Measurements from ENCODE around the gene IMP4.

Gene IMP4

GRCh38 chr2:130342020-130342532 is 621 bp upstream of the IMP4 start:
- 0 out of 2 replicates have a peak, but pooled peaks cover 3% of the 10 kb centered on the region for H3K36me3 ChIP-seq (ENCODE audit: low read length)
- H3K27me3 ChIP-seq (ENCODE audit: low read length), result no peaks in the 10 kb centered on the region
- peak overlapping the region; percentile 87 for H3K4me2 ChIP-seq (ENCODE audit: low read depth, low read length, poor library complexity, severe bottlenecking)
- peak overlapping the region; percentile 82 for H3K27ac ChIP-seq (ENCODE audit: low read depth, low read length)
- peaks cover 5% of the 10 kb centered on the region; the same call in 1 of the 2 replicates for H3F3A ChIP-seq (ENCODE audit: insufficient read depth)
- no peaks in the 10 kb centered on the region for H4K20me1 ChIP-seq (ENCODE audit: low read depth, low read length)
- H2AFZ ChIP-seq (ENCODE audit: low read depth, low read length, severe bottlenecking), result peak overlapping the region; percentile 87
- H3K9me2 ChIP-seq (replicated peaks; ENCODE audit: insufficient read depth, low read length), result no peaks in the 10 kb centered on the region
- H3K79me2 ChIP-seq (ENCODE audit: insufficient read depth, low read length), result peaks cover 24% of the 10 kb centered on the region
- no peaks in the 10 kb centered on the region for H3K9me3 ChIP-seq (ENCODE audit: insufficient read depth, low read length)
- H3K4me3 ChIP-seq (ENCODE audit: insufficient read depth, low read length, poor library complexity, severe bottlenecking), result peak overlapping the region; percentile 67
- TF ChIP-seq CTCF (IDR thresholded peaks at IDR 0.05; ENCODE audit: insufficient read depth, low read length, poor library complexity, severe bottlenecking), result no peak
- no peak for TF ChIP-seq EZH2phosphoT487 (conservative IDR thresholded peaks at IDR 0.05; ENCODE audit: low read length)
- peak overlapping the region; percentile 76 for H3K9ac ChIP-seq (ENCODE audit: low read length)

GRCh38 chr2:130344578-130344977 is 1.9 kb downstream of the IMP4 start:
- peak overlapping the region; percentile 77 for H3K4me2 ChIP-seq (ENCODE audit: low read depth, low read length, poor library complexity, severe bottlenecking)
- no peaks in the 10 kb centered on the region for H3K9me3 ChIP-seq (ENCODE audit: insufficient read depth, low read length)
- TF ChIP-seq CTCF (IDR thresholded peaks at IDR 0.05; ENCODE audit: insufficient read depth, low read length, poor library complexity, severe bottlenecking) (no peak), EZH2phosphoT487 (conservative IDR thresholded peaks at IDR 0.05; ENCODE audit: low read length) (no peak)
- peak overlapping the region; percentile 82 for H3K27ac ChIP-seq (ENCODE audit: low read depth, low read length)
- no peaks in the 10 kb centered on the region for H4K20me1 ChIP-seq (ENCODE audit: low read depth, low read length)
- H3F3A ChIP-seq (ENCODE audit: insufficient read depth), result peaks cover 17% of the 10 kb centered on the region
- peak overlapping the region; percentile 67 for H3K4me3 ChIP-seq (ENCODE audit: insufficient read depth, low read length, poor library complexity, severe bottlenecking)
- peak overlapping the region; percentile 76 for H3K9ac ChIP-seq (ENCODE audit: low read length)
- H2AFZ ChIP-seq (ENCODE audit: low read depth, low read length, severe bottlenecking), result no peak overlapping the region
- no peaks in the 10 kb centered on the region for H3K27me3 ChIP-seq (ENCODE audit: low read length)
- no peaks in the 10 kb centered on the region for H3K9me2 ChIP-seq (replicated peaks; ENCODE audit: insufficient read depth, low read length)
- peaks cover 15% of the 10 kb centered on the region for H3K36me3 ChIP-seq (ENCODE audit: low read length)
- peaks cover 39% of the 10 kb centered on the region for H3K79me2 ChIP-seq (ENCODE audit: insufficient read depth, low read length)

GRCh38 chr2:130345091-130345490 is 2.4 kb downstream of the IMP4 start:
- peaks cover 17% of the 10 kb centered on the region for H3F3A ChIP-seq (ENCODE audit: insufficient read depth)
- H3K36me3 ChIP-seq (ENCODE audit: low read length), result peaks cover 17% of the 10 kb centered on the region
- no peaks in the 10 kb centered on the region for H3K9me3 ChIP-seq (ENCODE audit: insufficient read depth, low read length)
- no peak for TF ChIP-seq EZH2phosphoT487 (conservative IDR thresholded peaks at IDR 0.05; ENCODE audit: low read length)
- H2AFZ ChIP-seq (ENCODE audit: low read depth, low read length, severe bottlenecking), result no peak overlapping the region
- no peak overlapping the region for H3K4me3 ChIP-seq (ENCODE audit: insufficient read depth, low read length, poor library complexity, severe bottlenecking)
- no peak overlapping the region for H3K27ac ChIP-seq (ENCODE audit: low read depth, low read length)
- H4K20me1 ChIP-seq (ENCODE audit: low read depth, low read length), result no peaks in the 10 kb centered on the region
- no peaks in the 10 kb centered on the region for H3K9me2 ChIP-seq (replicated peaks; ENCODE audit: insufficient read depth, low read length)
- no peaks in the 10 kb centered on the region for H3K27me3 ChIP-seq (ENCODE audit: low read length)
- H3K9ac ChIP-seq (ENCODE audit: low read length), result no peak overlapping the region
- H3K4me2 ChIP-seq (ENCODE audit: low read depth, low read length, poor library complexity, severe bottlenecking), result no peak overlapping the region
- H3K79me2 ChIP-seq (ENCODE audit: insufficient read depth, low read length), result peaks cover 39% of the 10 kb centered on the region

GRCh38 chr2:130345611-130346010 is 2.9 kb downstream of the IMP4 start:
- Histone ChIP-seq H3K27me3 (ENCODE audit: low read length) (no peaks in the 10 kb centered on the region), H3K9ac (ENCODE audit: low read length) (no peak overlapping the region), H4K20me1 (ENCODE audit: low read depth, low read length) (no peaks in the 10 kb centered on the region), H3F3A (ENCODE audit: insufficient read depth) (peaks cover 22% of the 10 kb centered on the region), H3K4me2 (ENCODE audit: low read depth, low read length, poor library complexity, severe bottlenecking) (peak overlapping the region; percentile 54), H3K9me3 (ENCODE audit: insufficient read depth, low read length) (no peaks in the 10 kb centered on the region), H3K9me2 (replicated peaks; ENCODE audit: insufficient read depth, low read length) (no peaks in the 10 kb centered on the region), H3K27ac (ENCODE audit: low read depth, low read length) (peak overlapping the region; percentile 91; the same call in 1 of the 2 replicates), H2AFZ (ENCODE audit: low read depth, low read length, severe bottlenecking) (no peak overlapping the region), H3K36me3 (ENCODE audit: low read length) (peaks cover 17% of the 10 kb centered on the region), H3K4me3 (ENCODE audit: insufficient read depth, low read length, poor library complexity, severe bottlenecking) (no peak overlapping the region), H3K79me2 (ENCODE audit: insufficient read depth, low read length) (peaks cover 39% of the 10 kb centered on the region)
- TF ChIP-seq CTCF (IDR thresholded peaks at IDR 0.05; ENCODE audit: insufficient read depth, low read length, poor library complexity, severe bottlenecking), result no peak
- no peak for TF ChIP-seq EZH2phosphoT487 (conservative IDR thresholded peaks at IDR 0.05; ENCODE audit: low read length)

Data from SU-DHL-6 (cell line).